ENCODE measurements around the gene CRHBP. TPM values are rescaled to one million over a fixed set of nuclear protein-coding genes. Genes with fewer than 3 reads are reported as not detected.

The CRHBP gene
- total and polyA plus RNA-seq, 9 of the 15 experiments (the other 6 are each of a cell fraction or from before 2014, with no cell fraction given) = not detected

DNA sequence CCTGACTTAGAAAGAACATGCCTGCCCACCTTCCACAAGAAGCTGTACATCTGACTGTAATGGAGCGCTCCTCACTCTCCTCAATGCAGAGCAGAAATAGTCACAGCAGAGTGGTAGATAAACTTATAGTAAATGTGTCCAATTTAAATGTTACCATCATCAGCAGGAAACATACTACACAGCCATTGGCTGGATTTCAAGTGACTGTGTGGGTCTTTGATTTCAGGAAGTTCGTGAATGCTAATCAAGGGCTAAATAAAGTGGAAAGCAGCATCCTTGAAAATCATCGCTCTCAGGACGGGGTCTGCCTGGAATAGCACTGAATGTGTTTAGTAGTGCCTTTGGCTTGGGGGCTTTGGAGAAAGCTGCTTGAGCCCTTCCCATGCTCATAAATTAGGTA, 32.4 kb upstream of the CRHBP start (continued):
- TF ChIP-seq, protein P1, sequence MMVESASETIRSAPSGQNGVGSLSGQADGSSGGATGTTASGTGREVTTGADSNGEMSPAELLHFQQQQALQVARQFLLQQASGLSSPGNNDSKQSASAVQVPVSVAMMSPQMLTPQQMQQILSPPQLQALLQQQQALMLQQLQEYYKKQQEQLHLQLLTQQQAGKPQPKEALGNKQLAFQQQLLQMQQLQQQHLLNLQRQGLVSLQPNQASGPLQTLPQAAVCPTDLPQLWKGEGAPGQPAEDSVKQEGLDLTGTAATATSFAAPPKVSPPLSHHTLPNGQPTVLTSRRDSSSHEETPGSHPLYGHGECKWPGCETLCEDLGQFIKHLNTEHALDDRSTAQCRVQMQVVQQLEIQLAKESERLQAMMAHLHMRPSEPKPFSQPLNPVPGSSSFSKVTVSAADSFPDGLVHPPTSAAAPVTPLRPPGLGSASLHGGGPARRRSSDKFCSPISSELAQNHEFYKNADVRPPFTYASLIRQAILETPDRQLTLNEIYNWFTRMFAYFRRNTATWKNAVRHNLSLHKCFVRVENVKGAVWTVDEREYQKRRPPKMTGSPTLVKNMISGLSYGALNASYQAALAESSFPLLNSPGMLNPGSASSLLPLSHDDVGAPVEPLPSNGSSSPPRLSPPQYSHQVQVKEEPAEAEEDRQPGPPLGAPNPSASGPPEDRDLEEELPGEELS (CRISPR knock-in tag; IDR thresholded peaks at IDR 0.05; ENCODE audit: borderline replicate concordance) = no peak
- no peak for TF ChIP-seq HNRNPL (IDR thresholded peaks at IDR 0.05; ENCODE audit: low read depth, low read length)
- no peak for TF ChIP-seq ZNF583 (CRISPR knock-in tag; IDR thresholded peaks at IDR 0.05)
- TF ChIP-seq HLTF (IDR thresholded peaks at IDR 0.05) = no peak
- no peak for TF ChIP-seq ZNF12 (CRISPR knock-in tag; IDR thresholded peaks at IDR 0.05)
- TF ChIP-seq NCOA1 (IDR thresholded peaks at IDR 0.05; ENCODE audit: low read depth) = no peak
- TF ChIP-seq, protein P2, sequence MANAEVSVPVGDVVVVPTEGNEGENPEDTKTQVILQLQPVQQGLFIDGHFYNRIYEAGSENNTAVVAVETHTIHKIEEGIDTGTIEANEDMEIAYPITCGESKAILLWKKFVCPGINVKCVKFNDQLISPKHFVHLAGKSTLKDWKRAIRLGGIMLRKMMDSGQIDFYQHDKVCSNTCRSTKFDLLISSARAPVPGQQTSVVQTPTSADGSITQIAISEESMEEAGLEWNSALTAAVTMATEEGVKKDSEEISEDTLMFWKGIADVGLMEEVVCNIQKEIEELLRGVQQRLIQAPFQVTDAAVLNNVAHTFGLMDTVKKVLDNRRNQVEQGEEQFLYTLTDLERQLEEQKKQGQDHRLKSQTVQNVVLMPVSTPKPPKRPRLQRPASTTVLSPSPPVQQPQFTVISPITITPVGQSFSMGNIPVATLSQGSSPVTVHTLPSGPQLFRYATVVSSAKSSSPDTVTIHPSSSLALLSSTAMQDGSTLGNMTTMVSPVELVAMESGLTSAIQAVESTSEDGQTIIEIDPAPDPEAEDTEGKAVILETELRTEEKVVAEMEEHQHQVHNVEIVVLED (CRISPR knock-in tag; IDR thresholded peaks at IDR 0.05) = no peak
- TF ChIP-seq ZNF41 (CRISPR knock-in tag; conservative IDR thresholded peaks at IDR 0.05) = no peak

All from K562 (cell line).